ENCODE results near the gene PPP1R12A. TPM values are rescaled to one million over a fixed set of nuclear protein-coding genes. Genes with fewer than 3 reads are reported as not detected.
A peak's percentile ranks its signal among the peaks of the same experiment; 100 is the strongest.

PPP1R12A gene
- total and polyA plus RNA-seq, 9 of the 15 experiments (the other 6 are each of a cell fraction or from before 2014, with no cell fraction given), result 26.4 to 119 (median 53.3) TPM

DNA sequence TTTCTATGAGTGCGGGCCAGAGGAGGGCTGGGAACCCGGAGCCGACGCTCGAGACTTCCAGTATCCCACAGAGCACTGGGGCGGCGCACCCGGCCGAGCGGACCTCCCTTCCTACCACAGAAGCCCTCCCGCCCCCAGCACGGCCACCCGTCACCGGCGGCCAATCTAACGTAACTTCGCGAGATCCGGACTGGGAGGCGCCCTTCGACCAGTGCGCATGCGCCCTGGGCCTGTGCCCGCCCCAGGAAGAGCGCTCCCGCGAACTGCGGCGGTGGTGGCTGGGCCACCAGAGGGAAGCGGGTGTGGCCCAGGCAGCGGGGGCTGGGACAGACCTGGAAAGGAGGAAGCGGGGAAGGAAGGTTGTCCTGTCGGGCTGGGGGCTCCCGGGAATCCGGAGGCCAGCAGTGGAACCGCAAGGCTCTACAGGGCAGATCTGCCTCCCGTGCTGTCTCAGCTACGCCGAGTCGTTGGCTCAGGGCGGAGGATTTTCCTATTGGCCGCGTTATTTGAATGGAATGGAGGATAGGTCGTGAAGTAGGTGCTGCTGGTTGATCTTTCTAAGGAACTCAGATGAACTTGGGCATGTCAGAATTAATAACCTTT lies at the start of gene PPP1R12A (continued):
- TF ChIP-seq, protein P1, sequence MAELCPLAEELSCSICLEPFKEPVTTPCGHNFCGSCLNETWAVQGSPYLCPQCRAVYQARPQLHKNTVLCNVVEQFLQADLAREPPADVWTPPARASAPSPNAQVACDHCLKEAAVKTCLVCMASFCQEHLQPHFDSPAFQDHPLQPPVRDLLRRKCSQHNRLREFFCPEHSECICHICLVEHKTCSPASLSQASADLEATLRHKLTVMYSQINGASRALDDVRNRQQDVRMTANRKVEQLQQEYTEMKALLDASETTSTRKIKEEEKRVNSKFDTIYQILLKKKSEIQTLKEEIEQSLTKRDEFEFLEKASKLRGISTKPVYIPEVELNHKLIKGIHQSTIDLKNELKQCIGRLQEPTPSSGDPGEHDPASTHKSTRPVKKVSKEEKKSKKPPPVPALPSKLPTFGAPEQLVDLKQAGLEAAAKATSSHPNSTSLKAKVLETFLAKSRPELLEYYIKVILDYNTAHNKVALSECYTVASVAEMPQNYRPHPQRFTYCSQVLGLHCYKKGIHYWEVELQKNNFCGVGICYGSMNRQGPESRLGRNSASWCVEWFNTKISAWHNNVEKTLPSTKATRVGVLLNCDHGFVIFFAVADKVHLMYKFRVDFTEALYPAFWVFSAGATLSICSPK (IDR thresholded peaks at IDR 0.05; ENCODE audit: borderline replicate concordance), result no peak
- TF ChIP-seq, protein P2, sequence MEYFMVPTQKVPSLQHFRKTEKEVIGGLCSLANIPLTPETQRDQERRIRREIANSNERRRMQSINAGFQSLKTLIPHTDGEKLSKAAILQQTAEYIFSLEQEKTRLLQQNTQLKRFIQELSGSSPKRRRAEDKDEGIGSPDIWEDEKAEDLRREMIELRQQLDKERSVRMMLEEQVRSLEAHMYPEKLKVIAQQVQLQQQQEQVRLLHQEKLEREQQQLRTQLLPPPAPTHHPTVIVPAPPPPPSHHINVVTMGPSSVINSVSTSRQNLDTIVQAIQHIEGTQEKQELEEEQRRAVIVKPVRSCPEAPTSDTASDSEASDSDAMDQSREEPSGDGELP (CRISPR knock-in tag; IDR thresholded peaks at IDR 0.05; ENCODE audit: borderline replicate concordance), result peak; percentile 68; the same call in 1 of the 2 replicates
- TF ChIP-seq SNRNP70 (optimal IDR thresholded peaks at IDR 0.05; ENCODE audit: low read depth, low read length) (no peak), PCBP2 (IDR thresholded peaks at IDR 0.05; ENCODE audit: low read depth, low read length, poor library complexity, severe bottlenecking) (no peak), YY1 (IDR thresholded peaks at IDR 0.05; ENCODE audit: borderline replicate concordance in 1 of 3, control insufficient read depth in 1 of 3, extremely low read depth in 1 of 3, insufficient read depth in 3 of 3, insufficient read length in 1 of 3, insufficient replicate concordance in 2 of 3, low read depth in 1 of 3, low read length in 2 of 3) (peak in 2 of 3 experiments; percentile 59 to 79), EGR1 (conservative IDR thresholded peaks at IDR 0.05) (peak; percentile 64), THRAP3 (IDR thresholded peaks at IDR 0.05; ENCODE audit: borderline replicate concordance) (no peak), CBX2 (IDR thresholded peaks at IDR 0.05; ENCODE audit: insufficient read depth, low read length, poor library complexity, severe bottlenecking) (no peak), HNRNPH1 (optimal IDR thresholded peaks at IDR 0.05; ENCODE audit: low read depth, low read length) (no peak), HMGN3 (IDR thresholded peaks at IDR 0.05; ENCODE audit: borderline replicate concordance, extremely low read depth, insufficient read length, low read depth, low read length) (peak; percentile 73), KLF10 (CRISPR knock-in tag; IDR thresholded peaks at IDR 0.05) (no peak)
- TF ChIP-seq, protein P3, sequence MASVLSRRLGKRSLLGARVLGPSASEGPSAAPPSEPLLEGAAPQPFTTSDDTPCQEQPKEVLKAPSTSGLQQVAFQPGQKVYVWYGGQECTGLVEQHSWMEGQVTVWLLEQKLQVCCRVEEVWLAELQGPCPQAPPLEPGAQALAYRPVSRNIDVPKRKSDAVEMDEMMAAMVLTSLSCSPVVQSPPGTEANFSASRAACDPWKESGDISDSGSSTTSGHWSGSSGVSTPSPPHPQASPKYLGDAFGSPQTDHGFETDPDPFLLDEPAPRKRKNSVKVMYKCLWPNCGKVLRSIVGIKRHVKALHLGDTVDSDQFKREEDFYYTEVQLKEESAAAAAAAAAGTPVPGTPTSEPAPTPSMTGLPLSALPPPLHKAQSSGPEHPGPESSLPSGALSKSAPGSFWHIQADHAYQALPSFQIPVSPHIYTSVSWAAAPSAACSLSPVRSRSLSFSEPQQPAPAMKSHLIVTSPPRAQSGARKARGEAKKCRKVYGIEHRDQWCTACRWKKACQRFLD (CRISPR knock-in tag; IDR thresholded peaks at IDR 0.05), result no peak
- TF ChIP-seq, protein P4, sequence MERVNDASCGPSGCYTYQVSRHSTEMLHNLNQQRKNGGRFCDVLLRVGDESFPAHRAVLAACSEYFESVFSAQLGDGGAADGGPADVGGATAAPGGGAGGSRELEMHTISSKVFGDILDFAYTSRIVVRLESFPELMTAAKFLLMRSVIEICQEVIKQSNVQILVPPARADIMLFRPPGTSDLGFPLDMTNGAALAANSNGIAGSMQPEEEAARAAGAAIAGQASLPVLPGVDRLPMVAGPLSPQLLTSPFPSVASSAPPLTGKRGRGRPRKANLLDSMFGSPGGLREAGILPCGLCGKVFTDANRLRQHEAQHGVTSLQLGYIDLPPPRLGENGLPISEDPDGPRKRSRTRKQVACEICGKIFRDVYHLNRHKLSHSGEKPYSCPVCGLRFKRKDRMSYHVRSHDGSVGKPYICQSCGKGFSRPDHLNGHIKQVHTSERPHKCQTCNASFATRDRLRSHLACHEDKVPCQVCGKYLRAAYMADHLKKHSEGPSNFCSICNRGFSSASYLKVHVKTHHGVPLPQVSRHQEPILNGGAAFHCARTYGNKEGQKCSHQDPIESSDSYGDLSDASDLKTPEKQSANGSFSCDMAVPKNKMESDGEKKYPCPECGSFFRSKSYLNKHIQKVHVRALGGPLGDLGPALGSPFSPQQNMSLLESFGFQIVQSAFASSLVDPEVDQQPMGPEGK (CRISPR knock-in tag; IDR thresholded peaks at IDR 0.05; ENCODE audit: borderline replicate concordance), result no peak
- TF ChIP-seq, protein P5, sequence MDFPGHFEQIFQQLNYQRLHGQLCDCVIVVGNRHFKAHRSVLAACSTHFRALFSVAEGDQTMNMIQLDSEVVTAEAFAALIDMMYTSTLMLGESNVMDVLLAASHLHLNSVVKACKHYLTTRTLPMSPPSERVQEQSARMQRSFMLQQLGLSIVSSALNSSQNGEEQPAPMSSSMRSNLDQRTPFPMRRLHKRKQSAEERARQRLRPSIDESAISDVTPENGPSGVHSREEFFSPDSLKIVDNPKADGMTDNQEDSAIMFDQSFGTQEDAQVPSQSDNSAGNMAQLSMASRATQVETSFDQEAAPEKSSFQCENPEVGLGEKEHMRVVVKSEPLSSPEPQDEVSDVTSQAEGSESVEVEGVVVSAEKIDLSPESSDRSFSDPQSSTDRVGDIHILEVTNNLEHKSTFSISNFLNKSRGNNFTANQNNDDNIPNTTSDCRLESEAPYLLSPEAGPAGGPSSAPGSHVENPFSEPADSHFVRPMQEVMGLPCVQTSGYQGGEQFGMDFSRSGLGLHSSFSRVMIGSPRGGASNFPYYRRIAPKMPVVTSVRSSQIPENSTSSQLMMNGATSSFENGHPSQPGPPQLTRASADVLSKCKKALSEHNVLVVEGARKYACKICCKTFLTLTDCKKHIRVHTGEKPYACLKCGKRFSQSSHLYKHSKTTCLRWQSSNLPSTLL (IDR thresholded peaks at IDR 0.05), result no peak
- TF ChIP-seq, protein P6, sequence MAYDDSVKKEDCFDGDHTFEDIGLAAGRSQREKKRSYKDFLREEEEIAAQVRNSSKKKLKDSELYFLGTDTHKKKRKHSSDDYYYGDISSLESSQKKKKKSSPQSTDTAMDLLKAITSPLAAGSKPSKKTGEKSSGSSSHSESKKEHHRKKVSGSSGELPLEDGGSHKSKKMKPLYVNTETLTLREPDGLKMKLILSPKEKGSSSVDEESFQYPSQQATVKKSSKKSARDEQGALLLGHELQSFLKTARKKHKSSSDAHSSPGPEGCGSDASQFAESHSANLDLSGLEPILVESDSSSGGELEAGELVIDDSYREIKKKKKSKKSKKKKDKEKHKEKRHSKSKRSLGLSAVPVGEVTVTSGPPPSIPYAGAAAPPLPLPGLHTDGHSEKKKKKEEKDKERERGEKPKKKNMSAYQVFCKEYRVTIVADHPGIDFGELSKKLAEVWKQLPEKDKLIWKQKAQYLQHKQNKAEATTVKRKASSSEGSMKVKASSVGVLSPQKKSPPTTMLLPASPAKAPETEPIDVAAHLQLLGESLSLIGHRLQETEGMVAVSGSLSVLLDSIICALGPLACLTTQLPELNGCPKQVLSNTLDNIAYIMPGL (CRISPR knock-in tag; IDR thresholded peaks at IDR 0.05), result no peak

Data from K562 (cell line).